Neural progenitor cell (in vitro differentiated cells): Measurements from ENCODE around the gene PRDM15.

Experiments
- EZH2 ChIP-seq: fragments of 200-600 bp; sonication (generic); IDR thresholded peaks from 2 replicates; pipeline ENCODE4 v1.6.1; 2017; ENCODE audit warnings: antibody characterized with exemption, mild to moderate bottlenecking, moderate library complexity
- TF ChIP-seq, protein P1 (sequence below): fragments of 200-600 bp; sonication (generic); IDR thresholded peaks from 2 replicates; pipeline ENCODE4 v1.5.1; 2017; ENCODE audit warnings: antibody characterized with exemption, mild to moderate bottlenecking

DNA sequence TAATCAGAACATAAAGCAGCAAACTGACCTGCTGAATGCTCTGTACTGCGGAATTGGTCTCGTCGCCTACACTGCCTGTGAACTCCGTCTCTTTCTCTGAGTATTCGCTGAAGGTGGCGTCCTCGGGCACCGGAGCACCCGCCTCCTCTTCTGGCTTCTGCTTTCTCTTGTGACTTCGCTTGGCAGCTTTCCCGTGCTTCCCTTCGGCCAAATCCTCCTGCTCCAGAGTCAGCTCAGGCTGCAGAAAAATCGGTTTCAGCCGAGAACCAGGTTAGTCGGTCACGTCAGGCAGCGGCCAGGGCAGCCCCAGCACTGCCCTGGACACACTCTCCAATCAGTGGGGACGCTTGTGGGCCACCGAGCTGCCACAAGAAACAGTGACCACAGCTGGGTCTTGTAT, 76.5 kb downstream of the PRDM15 start:
- TF ChIP-seq, protein P1, sequence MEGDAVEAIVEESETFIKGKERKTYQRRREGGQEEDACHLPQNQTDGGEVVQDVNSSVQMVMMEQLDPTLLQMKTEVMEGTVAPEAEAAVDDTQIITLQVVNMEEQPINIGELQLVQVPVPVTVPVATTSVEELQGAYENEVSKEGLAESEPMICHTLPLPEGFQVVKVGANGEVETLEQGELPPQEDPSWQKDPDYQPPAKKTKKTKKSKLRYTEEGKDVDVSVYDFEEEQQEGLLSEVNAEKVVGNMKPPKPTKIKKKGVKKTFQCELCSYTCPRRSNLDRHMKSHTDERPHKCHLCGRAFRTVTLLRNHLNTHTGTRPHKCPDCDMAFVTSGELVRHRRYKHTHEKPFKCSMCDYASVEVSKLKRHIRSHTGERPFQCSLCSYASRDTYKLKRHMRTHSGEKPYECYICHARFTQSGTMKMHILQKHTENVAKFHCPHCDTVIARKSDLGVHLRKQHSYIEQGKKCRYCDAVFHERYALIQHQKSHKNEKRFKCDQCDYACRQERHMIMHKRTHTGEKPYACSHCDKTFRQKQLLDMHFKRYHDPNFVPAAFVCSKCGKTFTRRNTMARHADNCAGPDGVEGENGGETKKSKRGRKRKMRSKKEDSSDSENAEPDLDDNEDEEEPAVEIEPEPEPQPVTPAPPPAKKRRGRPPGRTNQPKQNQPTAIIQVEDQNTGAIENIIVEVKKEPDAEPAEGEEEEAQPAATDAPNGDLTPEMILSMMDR: no peak
- TF ChIP-seq EZH2: no peak
